HG03039 (cell line): ENCODE measurements around the gene ARAP1.

ENCODE experiments used
- ATAC-seq: cut with Tn5 transposase; IDR thresholded peaks from one replicate; pipeline ENCODE4 v1.9.1; 2021; ENCODE audit warnings: mild to moderate bottlenecking, moderate library complexity; ENCODE audit not compliant: unreplicated experiment

ARAP1 gene

GRCh38 chr11:72764503-72764902 is 12.3 kb upstream of the ARAP1 start:
- ATAC-seq: no peak

- no peak for ATAC-seq
Measured at GRCh38 chr11:72763823-72764222, 11.6 kb upstream of the ARAP1 start.

GRCh38 chr11:72762641-72763304 is 10.6 kb upstream of the ARAP1 start:
- ATAC-seq: no peak

GRCh38 chr11:72760539-72761405 is 8.6 kb upstream of the ARAP1 start:
- no peak for ATAC-seq

GRCh38 chr11:72759468-72759985 is 7.3 kb upstream of the ARAP1 start:
- ATAC-seq: no peak

- ATAC-seq: no peak
Measured at GRCh38 chr11:72758690-72759389, 6.6 kb upstream of the ARAP1 start.

GRCh38 chr11:72758304-72758689 is 6.1 kb upstream of the ARAP1 start:
- no peak for ATAC-seq

GRCh38 chr11:72755713-72756285 is 3.6 kb upstream of the ARAP1 start:
- no peak for ATAC-seq

GRCh38 chr11:72754544-72755155 is 2.4 kb upstream of the ARAP1 start:
- no peak for ATAC-seq

- ATAC-seq: no peak
Measured at GRCh38 chr11:72754149-72754543, 1.9 kb upstream of the ARAP1 start.

- ATAC-seq: no peak
Measured at GRCh38 chr11:72753341-72754148, 1.3 kb upstream of the ARAP1 start.

GRCh38 chr11:72751116-72752087 is 806 bp downstream of the ARAP1 start:
- ATAC-seq: no peak

- no peak for ATAC-seq
Measured at GRCh38 chr11:72750556-72751115, 1.6 kb downstream of the ARAP1 start.

- no peak for ATAC-seq
Measured at GRCh38 chr11:72750086-72750485, 2.1 kb downstream of the ARAP1 start.

- no peak for ATAC-seq
Measured at GRCh38 chr11:72747289-72747855, 4.8 kb downstream of the ARAP1 start.

GRCh38 chr11:72746821-72747220 is 5.4 kb downstream of the ARAP1 start:
- no peak for ATAC-seq

GRCh38 chr11:72745925-72746550 is 6.2 kb downstream of the ARAP1 start:
- ATAC-seq: no peak

- no peak for ATAC-seq
Measured at GRCh38 chr11:72745511-72745910, 6.7 kb downstream of the ARAP1 start.
